ENCODE results near the gene IRF9. TPM values are rescaled to one million over a fixed set of nuclear protein-coding genes. Genes with fewer than 3 reads are reported as not detected.

The IRF9 gene
- polyA plus RNA-seq, 4 donors: 46.1 to 68.1 (median 57.0) TPM

DNA sequence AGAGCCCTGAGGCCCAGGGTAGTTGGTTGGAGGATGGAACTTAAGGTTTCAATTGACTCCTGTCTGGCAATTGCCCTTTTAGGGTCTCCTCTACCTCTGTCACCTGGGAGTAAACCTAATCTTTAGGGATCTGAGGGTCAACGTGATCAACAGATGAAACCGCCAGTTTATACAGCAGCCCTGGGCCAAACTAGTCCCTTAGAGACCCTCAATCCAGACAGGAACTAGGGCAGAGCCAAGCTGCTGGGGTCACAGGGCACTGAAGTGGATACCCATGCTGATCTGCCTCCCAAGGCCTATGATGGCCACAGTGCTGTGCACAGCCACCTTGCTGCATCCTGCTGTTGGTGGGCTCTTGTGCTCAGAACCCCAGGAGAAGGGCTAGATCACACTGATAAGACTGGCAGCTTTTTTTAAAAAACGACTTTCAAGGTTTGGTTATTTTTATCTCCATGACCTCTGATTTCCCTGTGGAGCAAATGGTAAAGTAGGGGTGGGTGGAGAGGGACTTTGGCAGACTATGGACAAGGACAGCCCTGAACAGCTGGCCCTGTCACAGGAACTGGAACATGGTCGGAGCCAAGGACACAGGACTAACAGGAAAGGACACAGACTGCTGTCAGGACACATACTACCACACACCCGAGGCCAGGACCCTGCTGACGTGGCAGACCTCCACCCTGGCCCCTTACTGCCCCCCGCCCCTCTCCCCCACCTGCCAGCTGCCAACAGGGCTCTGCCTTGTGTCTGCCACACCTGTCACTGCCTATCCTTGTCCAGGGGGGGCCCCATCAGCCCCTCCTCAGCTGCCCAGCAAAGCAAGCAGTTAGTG, 30.1 kb upstream of the IRF9 start:
- no peak for DNase-seq (ENCODE audit: low read depth in 4 of 4, low spot score in 3 of 4)

DNA sequence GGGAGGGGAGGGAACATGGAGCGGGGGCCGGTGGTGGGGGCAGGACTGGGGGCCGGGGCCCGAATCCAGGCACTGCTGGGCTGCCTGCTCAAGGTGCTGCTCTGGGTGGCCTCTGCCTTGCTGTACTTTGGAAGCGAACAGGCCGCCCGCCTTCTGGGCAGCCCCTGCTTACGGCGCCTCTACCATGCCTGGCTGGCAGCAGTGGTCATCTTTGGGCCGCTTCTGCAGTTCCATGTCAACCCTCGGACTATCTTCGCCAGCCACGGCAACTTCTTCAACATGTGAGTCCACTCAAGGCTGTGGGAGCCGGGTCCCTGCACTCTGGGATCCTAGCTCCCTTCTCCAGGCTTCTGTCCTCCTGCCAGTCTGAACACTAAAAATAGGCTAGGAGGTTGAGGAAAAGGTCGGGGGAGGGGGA, 29.5 kb upstream of the IRF9 start:
- no peak for DNase-seq (ENCODE audit: low read depth in 4 of 4, low spot score in 3 of 4)

- no peak for DNase-seq (ENCODE audit: low read depth in 4 of 4, low spot score in 3 of 4)
Measured at GRCh38 chr14:24132061-24132685, 28.9 kb upstream of the IRF9 start.

DNA sequence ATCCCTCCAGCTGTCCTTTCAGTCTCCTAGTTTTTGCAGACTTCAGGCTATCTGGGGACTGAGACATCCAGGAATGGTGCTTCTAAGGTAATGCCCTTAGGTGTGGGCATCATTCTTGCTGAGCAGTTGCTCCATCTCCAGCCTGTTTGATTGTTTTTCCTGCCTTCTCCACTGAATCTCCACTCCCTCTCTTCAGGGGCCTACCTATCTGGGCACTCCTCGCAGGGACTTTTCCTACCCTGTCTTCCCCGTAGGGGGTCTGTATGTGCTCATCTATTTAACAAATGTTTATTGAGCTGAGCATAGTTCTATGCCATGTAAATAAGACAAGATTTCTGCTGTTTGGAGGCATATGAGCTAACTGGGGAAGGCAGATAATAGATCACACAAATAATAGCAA, 28.1 kb upstream of the IRF9 start:
- DNase-seq (ENCODE audit: low read depth in 4 of 4, low spot score in 3 of 4): no peak

- DNase-seq (ENCODE audit: low read depth in 4 of 4, low spot score in 3 of 4): no peak
Measured at GRCh38 chr14:24133735-24134134, 27.3 kb upstream of the IRF9 start.

- DNase-seq (ENCODE audit: low read depth in 4 of 4, low spot score in 3 of 4): no peak
Measured at GRCh38 chr14:24135584-24135833, 25.6 kb upstream of the IRF9 start.

- DNase-seq (ENCODE audit: low read depth in 4 of 4, low spot score in 3 of 4): peak; percentile 79 to 84 (median 82)
Measured at GRCh38 chr14:24135834-24136683, 25.0 kb upstream of the IRF9 start, which contains the start of gene PSME1. Gene PSME1, plus strand, starts transcription at chr14:24136194. Its CDS starts 69 bp downstream, at chr14:24136263.

- DNase-seq (ENCODE audit: low read depth in 4 of 4, low spot score in 3 of 4): no peak
Measured at GRCh38 chr14:24136684-24137528, 24.2 kb upstream of the IRF9 start.

GRCh38 chr14:24137529-24138395, 23.3 kb upstream of the IRF9 start:
- DNase-seq (ENCODE audit: low read depth in 4 of 4, low spot score in 3 of 4): no peak

- no peak for DNase-seq (ENCODE audit: low read depth in 4 of 4, low spot score in 3 of 4)
Measured at GRCh38 chr14:24138396-24139271, 22.4 kb upstream of the IRF9 start.

DNA sequence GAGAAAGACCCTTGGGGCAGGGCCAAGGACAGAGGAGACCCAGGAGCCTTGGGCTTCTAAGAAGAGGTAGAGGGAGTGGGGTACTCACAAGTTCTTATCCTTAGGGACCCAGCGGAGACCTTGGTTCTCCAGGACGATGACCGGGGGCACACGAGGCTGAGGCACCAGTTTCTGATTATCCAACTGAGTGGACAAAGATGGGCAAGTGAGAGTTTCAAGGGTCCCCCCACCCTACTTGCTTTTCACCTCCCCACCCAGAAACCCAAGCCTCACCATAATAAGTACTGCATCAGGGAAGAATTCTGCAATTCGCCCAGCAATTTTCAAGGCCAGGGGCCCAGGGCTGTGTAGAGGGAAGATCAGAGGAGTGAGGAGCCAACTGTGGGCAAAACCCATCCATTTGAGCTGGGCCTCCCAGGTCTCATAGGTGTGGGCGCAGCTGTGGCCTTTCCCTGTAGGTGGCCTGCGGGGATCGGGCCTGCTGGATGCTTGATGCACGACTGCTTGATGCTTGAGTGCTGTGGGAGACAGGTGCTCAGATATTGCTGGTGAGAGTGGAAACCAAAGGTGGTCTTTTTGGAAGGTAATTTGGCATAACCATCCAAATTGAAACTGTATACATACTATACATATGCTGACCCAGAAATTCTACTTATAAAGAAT, 21.7 kb upstream of the IRF9 start:
- no peak for DNase-seq (ENCODE audit: low read depth in 4 of 4, low spot score in 3 of 4)

GRCh38 chr14:24141097-24141880, 19.8 kb upstream of the IRF9 start, which contains the start of gene EMC9:
Gene EMC9, minus strand, starts transcription at chr14:24141591. Its CDS starts 287 bp downstream, at chr14:24141304.
- peak; percentile 98 to 99 (median 99) for DNase-seq (ENCODE audit: low read depth in 4 of 4, low spot score in 3 of 4)

GRCh38 chr14:24143511-24143910, 17.6 kb upstream of the IRF9 start:
- DNase-seq (ENCODE audit: low read depth in 4 of 4, low spot score in 3 of 4): no peak

- no peak for DNase-seq (ENCODE audit: low read depth in 4 of 4, low spot score in 3 of 4)
Measured at GRCh38 chr14:24144451-24144850, 16.6 kb upstream of the IRF9 start.

DNA sequence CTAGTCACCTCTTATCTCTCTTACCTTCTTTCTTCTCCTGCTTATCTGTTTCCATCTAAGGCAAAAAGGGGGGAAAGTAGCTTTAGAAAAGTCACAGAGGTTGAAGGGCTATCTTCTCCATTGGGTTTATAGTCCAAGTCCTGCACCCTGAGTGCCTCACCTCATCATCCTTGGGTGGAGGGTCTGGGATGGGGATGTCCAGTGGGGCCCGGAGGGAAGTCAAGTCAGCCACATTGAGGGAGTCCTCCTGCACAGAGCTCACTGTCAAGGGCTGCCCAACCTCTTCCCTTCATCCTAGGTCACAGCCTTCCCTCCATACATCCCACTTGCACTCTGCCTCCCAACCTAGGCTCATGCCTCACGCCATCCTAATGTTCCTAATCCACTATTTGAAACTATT, 15.8 kb upstream of the IRF9 start:
- no peak for DNase-seq (ENCODE audit: low read depth in 4 of 4, low spot score in 3 of 4)

- no peak for DNase-seq (ENCODE audit: low read depth in 4 of 4, low spot score in 3 of 4)
Measured at GRCh38 chr14:24145690-24146452, 15.2 kb upstream of the IRF9 start.
